ENCODE measurements around the gene DHRS9. TPM values are rescaled to one million over a fixed set of nuclear protein-coding genes. Genes with fewer than 3 reads are reported as not detected.

Gene DHRS9
- total RNA-seq, 4 donors from 2014 or later = 0.54 TPM; not detected in 3

- Histone ChIP-seq H3K4me1 (peaks cover 3 to 15% of the 10 kb centered on the region in 2 donors), H3K27ac (no peak overlapping the region), H3K4me3 (replicated peaks in 1 of 3) (no peak overlapping the region), H3K27me3 (no peaks in the 10 kb centered on the region), H3K36me3 (no peaks in the 10 kb centered on the region), H3K9me3 (no peaks in the 10 kb centered on the region)
- peak; percentile 60 to 72 for DNase-seq
- WGBS, 2 donors = 53 to 64% methylated on average over 2 of the region's 2 CpGs
- TF ChIP-seq, protein P1, sequence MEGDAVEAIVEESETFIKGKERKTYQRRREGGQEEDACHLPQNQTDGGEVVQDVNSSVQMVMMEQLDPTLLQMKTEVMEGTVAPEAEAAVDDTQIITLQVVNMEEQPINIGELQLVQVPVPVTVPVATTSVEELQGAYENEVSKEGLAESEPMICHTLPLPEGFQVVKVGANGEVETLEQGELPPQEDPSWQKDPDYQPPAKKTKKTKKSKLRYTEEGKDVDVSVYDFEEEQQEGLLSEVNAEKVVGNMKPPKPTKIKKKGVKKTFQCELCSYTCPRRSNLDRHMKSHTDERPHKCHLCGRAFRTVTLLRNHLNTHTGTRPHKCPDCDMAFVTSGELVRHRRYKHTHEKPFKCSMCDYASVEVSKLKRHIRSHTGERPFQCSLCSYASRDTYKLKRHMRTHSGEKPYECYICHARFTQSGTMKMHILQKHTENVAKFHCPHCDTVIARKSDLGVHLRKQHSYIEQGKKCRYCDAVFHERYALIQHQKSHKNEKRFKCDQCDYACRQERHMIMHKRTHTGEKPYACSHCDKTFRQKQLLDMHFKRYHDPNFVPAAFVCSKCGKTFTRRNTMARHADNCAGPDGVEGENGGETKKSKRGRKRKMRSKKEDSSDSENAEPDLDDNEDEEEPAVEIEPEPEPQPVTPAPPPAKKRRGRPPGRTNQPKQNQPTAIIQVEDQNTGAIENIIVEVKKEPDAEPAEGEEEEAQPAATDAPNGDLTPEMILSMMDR (IDR thresholded peaks at IDR 0.05) = no peak
- no peak for TF ChIP-seq POLR2A (IDR thresholded peaks at IDR 0.05)
- intact Hi-C loops (cut with DNase I) = no loop called here
Observed at GRCh38 chr2:169118060-169118459, 48.7 kb downstream of the DHRS9 start.

- no peaks in the 10 kb centered on the region for H3K27me3 ChIP-seq
- DNase-seq = peak in 1 of 2 donors; percentile 14
- H3K27ac ChIP-seq = no peak overlapping the region
- peaks cover 3 to 15% of the 10 kb centered on the region in 2 donors for H3K4me1 ChIP-seq
- TF ChIP-seq, protein P1 (IDR thresholded peaks at IDR 0.05) = no peak
- no peak for TF ChIP-seq POLR2A (IDR thresholded peaks at IDR 0.05)
- intact Hi-C loops (cut with DNase I) = no loop called here
- no peak overlapping the region for H3K4me3 ChIP-seq (replicated peaks in 1 of 3)
- WGBS, 2 donors = 63 to 64% methylated on average over 4 of the region's 4 CpGs
- H3K36me3 ChIP-seq = no peaks in the 10 kb centered on the region
- H3K9me3 ChIP-seq = no peaks in the 10 kb centered on the region
Observed at GRCh38 chr2:169119123-169119760, 49.9 kb downstream of the DHRS9 start.

- Histone ChIP-seq H3K27ac (no peak overlapping the region), H3K9me3 (no peaks in the 10 kb centered on the region), H3K4me3 (replicated peaks in 1 of 3) (no peak overlapping the region), H3K4me1 (peaks cover 3 to 15% of the 10 kb centered on the region in 2 donors), H3K36me3 (no peaks in the 10 kb centered on the region), H3K27me3 (no peaks in the 10 kb centered on the region)
- WGBS, 2 donors = 59 to 64% methylated on average over 4 of the region's 4 CpGs
- DNase-seq = peak; percentile 34 to 40
- TF ChIP-seq, protein P1 (IDR thresholded peaks at IDR 0.05) = no peak
- no peak for TF ChIP-seq POLR2A (IDR thresholded peaks at IDR 0.05)
- intact Hi-C loops (cut with DNase I) = no loop called here
Observed at GRCh38 chr2:169119851-169120250, 50.5 kb downstream of the DHRS9 start.

DNA sequence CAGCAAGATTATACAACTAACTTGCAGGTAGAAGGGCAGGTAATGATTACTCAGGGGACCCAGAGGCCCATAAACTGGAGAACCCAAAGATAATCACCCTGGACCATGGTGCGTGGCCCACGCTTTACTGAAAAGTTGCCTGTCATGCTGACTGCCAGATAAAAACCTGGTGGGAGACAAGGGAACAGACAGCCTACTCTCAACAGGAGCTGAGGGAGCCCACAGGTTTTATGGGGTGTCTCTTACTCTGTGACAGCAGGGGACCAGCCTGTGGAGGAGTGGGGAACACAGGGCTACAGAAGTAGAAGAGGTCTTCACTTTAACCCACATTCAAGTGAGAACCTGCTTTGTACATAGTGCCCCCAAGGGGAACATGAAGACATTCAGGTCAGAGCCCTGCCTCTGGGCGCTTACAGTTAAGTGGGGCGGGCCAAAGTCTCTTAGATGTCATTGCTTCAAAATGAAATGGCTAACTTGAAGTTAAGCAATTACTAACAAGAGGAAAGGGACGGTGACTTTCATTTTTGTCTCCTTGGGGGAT is 60.4 kb downstream of the DHRS9 start:
- Histone ChIP-seq H3K4me1 (no peaks in the 10 kb centered on the region), H3K4me3 (replicated peaks in 1 of 3) (no peak overlapping the region), H3K9me3 (no peaks in the 10 kb centered on the region), H3K27me3 (no peaks in the 10 kb centered on the region), H3K36me3 (peaks cover 0 to 4% of the 10 kb centered on the region in 2 donors), H3K27ac (no peak overlapping the region)
- DNase-seq = no peak
- intact Hi-C loops (cut with DNase I) = loop anchor here (2.0 kb wide), 1 partner anchor 19 kb away; no protein-coding TSS in a partner anchor
- WGBS, 2 donors = 93 to 95% methylated on average over 5 of the region's 5 CpGs
- TF ChIP-seq POLR2A (IDR thresholded peaks at IDR 0.05) = no peak
- TF ChIP-seq, protein P1 (IDR thresholded peaks at IDR 0.05) = no peak
